Stimulated activated CD4-positive, alpha-beta T cell treated with anti-CD3 and anti-CD28 coated beads, Interleukin-1b, Interleukin-23, amount 100 ng/mL, for 24 hours (primary cell): ENCODE data around the gene PSD4.

Experiments used
- DNase-seq, 4 experiments: peaks; one replicate each; pipeline ENCODE4 v3.0.0-alpha.2; 2020; ENCODE audit warnings: low read depth in 4 of 4, low spot score in 1 of 4

Gene PSD4

DNA sequence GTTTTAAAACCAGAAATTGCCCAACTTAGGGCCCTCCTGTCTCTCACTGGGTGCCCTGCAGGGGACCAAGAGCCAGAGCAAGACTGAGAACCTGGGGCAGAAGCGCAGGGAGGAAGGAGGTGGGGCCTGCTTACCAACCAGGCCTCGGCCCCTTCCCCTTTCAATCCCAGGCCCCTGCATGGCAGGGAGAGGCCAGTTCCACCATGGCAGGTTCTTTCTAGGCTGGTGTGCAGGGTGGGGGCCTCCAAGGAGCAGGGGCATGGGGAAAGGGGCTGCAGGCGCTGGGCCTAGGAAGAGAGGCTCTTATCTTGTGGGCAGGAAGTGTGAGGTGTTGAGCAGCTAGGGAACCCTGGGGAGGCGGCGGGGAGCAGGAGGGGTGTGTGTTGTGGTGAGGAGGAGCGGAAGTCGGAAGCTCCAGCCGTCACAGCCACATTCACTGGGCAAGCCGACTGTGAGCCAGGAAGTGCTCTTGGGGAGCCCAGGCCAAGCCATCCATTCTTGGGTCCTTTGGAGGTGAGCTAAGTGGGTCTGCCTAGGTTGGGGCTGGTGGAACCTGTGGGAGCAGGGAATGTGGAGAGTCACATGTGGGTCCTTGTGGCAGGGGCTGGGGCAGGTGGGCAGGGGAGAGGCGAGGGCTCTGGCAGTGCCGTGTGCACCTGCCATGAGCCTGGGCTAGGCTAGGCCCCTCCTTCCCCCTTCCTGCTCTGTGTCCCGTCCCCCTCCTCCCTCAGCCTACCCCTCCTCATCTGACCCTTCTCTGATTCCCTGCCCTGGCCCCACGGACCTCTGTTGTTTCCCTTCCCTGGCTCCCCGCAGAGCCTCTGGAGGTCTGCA, at the start of gene PSD4:
Gene PSD4, plus strand, starts transcription at position 430 of the 834 bp plus-strand sequence. CDS start 8,486 bp downstream, outside the sequence.
- peak; percentile 47 to 82 (median 72) for DNase-seq

DNA sequence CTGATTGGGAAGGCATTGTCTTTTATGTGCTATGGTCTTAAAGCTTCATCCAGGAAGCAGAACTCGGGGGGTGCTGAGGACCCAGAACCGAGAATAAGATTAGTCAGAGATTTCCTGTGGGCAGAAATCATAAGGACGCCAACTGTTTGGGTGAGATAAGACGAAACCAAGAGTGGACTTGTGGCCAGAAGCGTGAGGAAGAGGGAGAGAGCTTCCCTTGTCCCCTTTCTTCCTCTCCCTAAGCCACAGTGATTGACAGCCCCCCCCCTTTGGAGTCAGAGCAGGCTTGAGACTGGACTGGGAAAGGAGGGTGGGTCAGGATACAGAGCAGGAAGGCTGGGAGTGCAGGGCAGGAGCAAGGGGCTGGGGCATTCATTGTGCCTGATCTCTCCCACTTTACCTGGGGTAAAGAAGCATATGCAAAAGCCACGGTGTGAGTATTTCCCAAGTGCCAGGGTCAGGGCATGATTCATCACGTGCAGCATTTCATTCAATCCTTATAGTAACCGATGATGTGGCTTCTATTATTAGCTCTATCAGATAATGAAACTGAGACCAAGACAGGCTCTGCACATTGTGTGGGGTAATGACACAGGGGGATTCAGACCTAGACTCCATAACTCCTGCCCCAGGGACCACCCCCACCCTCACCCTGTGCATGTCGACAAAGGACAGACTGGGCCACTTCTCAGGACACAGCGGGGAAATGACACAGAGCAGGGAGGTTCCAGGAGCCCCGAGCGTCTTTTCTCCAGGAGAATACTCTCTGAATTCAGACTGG, 49.4 kb upstream of the PSD4 start:
- DNase-seq = no peak

DNA sequence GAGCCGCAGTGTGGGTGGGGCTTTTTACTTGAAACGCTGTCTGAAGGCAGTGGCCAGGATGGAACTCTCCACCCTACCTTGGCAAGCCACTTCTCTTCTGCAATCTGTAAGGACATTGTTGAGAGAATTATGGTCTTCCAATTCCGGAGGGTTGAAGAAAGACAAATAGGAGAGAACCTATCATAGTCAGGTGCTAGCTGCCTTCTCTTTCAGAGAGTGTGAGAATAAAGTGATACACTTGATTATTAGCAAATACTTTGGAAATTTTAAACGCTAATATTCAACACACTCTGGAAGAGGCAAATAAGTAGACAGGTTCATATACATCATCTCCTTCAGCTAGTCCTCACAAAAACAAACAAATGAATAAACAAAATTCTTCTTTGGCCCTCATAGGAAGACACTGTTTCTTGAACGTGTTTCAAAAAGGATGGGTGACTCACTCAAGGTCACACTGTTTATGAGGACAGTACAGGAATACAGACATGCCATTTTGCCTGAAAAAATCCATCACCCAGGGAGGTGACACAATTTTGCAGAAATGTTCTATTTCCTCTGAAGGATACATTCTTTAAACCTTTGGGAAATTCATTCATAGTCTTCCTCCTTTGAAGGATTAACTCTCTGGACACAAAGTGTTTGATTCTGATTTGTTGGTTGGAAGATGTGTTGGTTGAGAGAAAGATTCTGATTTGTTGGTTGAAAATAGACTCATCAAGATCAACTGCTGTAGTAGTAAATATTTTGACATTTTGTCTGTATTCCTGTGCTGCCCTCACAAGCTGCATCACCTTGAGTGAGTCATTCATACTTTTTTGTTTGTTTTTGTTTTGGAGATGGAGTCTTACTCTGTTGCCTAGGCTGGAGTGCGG, 48.6 kb upstream of the PSD4 start:
- DNase-seq = no peak

DNA sequence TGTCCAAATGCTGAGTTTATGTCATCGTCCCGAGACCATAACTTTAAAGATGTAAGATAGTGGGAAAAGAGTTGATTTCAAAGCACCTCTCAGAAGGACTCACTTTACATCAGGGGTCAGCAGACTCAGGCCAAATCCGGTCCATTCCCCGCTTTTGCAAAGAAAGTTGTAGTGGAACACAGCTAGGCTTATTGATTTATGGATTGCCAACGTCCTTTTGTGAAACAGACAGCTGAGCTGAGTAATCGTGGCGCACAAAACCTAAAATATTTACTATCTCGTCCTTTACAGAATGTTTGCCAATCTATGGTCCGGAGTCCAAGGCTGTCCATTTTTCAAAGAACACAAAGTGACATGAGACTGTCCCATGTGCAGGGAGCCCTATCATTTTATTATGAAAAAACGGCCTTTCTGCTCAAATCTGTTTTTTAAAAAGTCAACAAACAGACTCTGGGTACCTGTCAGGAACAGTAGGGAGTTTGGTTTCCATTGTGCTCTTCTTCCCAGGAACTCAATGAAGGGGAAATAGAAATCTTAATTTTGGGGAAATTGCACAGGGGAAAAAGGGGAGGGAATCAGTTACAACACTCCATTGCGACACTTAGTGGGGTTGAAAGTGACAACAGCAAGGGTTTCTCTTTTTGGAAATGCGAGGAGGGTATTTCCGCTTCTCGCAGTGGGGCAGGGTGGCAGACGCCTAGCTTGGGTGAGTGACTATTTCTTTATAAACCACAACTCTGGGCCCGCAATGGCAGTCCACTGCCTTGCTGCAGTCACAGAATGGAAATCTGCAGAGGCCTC, 46.7 kb upstream of the PSD4 start, which contains the start of gene IL1RN:
Gene IL1RN, plus strand, starts transcription at position 754 of the 801 bp plus-strand sequence. Its CDS starts 27 bp downstream, at position 781.
- DNase-seq = no peak

DNA sequence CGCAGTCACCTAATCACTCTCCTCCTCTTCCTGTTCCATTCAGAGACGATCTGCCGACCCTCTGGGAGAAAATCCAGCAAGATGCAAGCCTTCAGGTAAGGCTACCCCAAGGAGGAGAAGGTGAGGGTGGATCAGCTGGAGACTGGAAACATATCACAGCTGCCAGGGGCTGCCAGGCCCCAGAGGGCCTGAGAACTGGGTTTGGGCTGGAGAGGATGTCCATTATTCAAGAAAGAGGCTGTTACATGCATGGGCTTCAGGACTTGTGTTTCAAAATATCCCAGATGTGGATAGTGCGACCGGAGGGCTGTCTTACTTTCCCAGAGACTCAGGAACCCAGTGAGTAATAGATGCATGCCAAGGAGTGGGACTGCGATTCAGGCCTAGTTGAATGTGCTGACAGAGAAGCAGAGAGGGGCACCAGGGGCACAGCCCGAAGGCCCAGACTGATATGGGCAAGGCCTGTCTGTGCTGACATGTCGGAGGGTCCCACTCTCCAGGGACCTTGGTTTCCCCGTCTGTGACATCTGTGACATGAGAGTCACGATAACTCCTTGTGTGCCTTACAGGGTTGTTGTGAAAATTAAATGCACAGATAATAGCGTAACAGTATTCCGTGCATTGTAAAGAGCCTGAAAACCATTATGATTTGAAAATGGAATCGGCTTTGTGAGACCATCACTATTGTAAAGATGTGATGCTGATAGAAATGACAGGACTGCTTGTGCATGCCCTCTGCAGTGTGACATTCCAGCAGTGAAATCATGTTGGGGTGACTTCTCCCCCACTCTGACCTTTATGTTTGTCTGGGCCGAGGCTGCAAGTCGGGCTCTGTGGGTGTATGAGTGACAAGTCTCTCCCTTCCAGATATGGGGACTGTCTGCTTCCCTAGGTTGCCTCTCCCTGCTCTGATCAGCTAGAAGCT, 45.9 kb upstream of the PSD4 start:
- no peak for DNase-seq

DNA sequence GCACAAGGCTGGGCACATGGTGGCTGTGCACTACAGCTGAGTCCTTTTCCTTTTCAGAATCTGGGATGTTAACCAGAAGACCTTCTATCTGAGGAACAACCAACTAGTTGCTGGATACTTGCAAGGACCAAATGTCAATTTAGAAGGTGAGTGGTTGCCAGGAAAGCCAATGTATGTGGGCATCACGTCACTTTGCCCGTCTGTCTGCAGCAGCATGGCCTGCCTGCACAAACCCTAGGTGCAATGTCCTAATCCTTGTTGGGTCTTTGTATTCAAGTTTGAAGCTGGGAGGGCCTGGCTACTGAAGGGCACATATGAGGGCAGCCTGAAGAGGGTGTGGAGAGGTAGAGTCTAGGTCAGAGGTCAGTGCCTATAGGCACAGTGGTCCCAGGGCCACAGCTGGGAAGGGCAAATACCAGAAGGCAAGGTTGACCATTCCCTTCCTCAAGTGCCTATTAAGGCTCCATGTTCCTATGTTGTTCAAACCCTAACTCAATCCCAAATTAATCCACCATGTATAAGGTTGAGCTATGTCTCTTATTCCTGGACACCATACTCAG, 44.2 kb upstream of the PSD4 start:
- no peak for DNase-seq

DNA sequence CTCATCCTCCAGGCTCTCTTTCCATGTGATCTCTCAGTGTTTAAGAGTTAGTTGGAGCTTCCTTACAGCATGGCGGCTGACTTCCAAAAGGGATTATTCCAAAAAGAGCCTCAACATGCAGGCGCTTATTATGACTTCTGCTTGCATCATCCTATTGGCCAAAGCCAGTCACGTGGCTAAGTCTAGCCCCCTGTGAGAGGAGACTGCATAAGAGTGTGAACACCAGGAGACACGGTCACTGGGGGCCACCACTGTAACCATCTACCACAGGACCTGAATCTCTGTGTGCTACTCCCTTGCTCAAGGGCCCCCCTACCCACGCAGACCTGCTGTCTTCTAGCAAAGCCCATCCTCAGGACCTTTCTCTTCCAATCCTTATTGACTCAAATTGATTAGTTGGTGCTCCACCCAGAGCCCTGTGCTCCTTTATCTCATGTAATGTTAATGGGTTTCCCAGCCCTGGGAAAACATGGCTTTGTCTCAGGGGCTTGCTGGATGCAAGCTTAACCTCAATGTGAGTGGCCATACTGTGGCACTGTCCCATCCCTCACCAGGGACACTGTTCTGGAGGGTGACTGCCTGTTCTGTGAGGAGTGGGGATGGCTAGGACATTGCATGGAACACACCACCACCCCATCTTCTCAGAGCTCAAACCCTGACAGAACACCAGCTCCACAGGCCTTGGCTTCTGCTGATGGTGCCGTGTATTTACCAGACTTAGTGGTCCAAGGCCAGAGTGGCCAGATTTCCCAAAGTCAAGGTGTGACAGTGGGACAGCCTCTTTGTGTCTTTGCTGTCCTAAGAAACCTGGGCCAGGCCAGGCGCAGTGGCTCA, 42.2 kb upstream of the PSD4 start:
- DNase-seq = no peak

DNA sequence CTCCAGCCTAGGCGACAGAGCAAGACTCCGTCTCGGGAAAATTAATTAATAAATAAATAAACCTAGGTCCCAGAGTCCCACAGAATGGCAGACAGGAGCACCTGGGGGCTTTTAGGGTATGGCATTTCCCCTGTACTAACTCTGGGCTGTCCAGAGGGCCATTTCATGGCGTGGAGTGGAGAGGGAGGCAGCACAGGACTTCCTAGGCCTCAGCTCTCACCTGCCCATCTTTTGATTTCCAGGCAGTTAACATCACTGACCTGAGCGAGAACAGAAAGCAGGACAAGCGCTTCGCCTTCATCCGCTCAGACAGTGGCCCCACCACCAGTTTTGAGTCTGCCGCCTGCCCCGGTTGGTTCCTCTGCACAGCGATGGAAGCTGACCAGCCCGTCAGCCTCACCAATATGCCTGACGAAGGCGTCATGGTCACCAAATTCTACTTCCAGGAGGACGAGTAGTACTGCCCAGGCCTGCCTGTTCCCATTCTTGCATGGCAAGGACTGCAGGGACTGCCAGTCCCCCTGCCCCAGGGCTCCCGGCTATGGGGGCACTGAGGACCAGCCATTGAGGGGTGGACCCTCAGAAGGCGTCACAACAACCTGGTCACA, 41.3 kb upstream of the PSD4 start:
- DNase-seq = no peak

DNA sequence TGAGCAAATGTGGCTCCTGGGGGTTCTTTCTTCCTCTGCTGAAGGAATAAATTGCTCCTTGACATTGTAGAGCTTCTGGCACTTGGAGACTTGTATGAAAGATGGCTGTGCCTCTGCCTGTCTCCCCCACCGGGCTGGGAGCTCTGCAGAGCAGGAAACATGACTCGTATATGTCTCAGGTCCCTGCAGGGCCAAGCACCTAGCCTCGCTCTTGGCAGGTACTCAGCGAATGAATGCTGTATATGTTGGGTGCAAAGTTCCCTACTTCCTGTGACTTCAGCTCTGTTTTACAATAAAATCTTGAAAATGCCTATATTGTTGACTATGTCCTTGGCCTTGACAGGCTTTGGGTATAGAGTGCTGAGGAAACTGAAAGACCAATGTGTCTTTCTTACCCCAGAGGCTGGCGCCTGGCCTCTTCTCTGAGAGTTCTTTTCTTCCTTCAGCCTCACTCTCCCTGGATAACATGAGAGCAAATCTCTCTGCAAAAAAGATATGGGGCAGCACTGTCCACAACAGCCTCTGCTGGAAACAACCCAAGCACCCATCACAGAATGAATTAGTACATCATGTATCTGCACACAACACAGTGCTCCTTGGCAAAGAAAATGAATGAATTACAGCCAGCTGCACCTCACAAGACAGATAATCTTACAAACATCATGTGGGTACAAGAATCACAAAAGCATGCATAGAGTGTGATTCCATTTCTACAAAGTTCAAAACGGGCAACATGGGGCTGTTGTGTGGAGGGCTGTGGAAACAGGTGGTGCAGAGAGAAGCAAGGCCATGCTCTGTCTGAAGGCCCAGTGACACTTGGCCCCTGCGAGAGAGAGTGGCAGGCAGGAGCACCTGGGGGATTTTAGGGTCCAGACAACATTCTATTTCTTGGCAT, 39.8 kb upstream of the PSD4 start:
- no peak for DNase-seq

DNA sequence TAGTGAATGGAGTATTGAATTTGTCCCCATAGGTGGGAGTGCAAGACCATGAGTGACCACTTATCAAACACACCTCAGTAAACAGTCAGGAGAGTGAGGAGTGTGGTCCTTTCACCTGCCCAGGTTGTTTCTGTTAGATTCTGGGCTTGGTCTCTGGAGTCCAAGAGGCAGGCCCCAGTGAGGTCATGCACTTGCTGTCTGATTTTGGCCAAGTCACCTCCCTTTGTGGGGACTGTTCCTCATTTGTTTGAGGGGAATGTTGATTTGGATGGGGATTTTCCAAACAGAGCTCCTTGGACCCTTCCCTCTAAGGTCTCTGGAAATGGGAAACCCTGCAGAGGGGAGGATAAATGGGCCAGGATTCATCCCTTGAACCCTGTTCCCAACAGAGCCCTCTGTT, 39.1 kb upstream of the PSD4 start:
- DNase-seq = no peak

DNA sequence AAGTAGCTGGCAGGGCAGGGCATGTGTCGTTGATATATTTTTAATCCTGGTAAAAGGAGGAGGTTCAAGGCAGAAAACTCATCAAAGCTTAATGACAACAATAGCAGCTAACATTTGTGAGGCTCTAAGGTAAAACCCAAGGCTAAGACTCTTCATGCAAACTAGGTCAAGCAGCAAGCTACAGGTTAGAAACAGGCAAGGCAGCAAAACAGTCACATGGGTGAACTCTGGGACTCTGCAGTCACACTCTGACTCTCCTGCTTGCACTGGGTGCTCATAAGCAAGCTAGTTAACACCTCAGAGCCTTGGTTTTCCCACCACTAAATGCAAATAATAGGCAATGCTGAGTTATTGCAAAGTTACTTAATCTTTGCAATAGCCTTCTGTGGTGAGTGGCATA, 38.5 kb upstream of the PSD4 start:
- DNase-seq = no peak

DNA sequence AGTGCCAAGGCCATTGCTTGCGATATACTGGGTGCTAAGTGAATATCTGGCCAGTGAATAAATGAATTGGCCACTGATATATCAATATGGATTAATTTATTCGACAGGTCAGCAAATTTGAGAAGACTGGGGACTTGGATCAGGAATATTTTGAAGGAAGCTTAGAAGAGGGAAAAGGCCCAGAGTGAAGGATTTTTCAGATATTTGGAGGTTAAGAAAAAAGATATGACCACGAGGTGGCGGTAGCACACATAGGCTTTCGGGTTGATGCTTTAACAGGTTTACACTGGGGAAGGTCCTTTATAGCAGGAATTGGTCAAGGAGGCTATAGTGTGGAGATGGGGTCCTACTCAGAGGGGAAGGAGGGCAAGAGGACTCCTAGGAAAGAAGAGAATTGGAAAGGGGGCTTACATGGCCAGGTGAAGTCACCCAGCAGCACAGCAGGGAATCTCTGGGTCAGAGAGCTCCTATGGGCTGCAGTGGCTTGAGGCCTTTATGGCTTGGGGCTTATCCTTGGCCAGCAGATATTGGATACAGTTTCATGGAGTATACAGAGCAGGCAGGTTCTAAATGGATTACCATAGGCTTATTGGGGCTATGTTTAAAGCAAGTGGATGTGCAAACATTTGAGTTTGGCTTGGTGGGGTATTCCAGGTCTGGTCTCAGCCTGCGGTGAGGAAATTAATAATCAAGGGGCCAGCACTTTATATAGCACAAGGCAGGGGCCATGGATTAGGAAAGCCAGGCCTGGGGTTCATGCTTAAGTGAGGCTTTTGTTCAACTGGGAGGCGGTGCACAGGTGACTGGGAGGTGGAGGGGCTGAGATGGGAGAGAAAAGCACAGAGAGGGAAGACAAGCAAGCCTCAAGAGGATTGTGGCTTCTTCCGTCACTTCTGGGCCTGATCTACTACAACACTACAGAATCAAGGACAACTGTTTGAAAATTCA, 36.7 kb upstream of the PSD4 start:
- DNase-seq = peak in 1 of 4 experiments; percentile 26

DNA sequence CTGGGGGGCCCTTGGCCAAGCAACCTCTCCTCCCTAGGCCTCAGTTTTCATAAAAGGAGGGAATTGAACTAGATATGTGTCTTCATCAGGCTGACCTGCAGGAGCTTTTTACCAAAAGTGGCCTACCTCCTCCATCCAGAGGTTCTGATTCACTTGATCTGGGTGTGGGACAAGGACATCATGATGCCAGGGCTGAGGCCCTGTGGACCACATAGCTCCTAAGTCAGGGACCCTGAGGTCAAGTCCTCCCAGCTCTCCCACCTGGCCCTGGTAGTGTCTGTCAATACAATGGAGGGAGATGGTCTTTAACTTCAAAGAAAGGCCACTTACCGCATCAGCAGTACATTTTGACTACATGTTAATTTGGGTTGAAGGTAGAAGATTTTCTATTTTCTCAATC, 35.9 kb upstream of the PSD4 start:
- DNase-seq = no peak

DNA sequence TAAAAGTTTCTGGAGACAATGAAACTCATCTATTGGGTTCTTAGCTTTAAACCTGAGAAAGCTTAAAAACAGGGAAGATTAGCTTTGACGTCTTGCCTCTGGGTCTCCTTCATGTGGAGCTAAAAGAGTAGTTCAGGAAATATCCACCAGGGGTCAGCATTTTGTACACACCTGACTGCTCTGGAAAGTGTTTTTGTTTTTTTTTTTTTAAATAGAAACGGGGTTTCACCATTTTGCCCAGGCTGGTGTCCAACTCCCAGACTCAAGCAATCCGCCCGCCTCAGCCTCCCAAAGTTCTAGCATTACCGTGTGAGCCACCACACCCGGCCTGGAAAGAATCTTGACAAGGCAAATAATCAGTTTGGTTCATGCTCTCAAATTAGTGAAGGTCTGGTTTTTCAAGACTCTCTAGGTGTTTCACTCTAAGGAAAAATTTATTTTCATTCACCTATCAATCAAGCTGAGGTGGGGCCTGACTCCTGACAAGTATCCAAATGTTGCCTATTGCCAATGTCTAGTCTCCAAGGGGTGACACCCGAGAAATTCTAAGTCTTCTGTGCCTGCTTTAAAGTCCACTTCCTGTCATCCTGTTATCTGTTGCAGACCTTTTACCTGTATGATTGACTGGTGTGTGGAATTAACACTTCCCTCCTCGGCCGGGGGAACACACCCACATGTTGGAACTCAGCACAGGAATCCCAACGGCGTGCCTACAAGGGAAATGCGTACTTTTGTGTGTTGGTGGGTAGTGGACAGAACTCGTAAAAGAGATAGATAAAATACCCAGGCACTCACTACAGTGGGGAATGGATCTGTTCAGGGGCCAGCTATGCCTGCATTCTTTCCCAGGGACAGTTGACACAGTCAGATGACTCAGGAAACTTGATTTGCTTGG, 35.1 kb upstream of the PSD4 start:
- DNase-seq = peak in 1 of 4 experiments; percentile 46

DNA sequence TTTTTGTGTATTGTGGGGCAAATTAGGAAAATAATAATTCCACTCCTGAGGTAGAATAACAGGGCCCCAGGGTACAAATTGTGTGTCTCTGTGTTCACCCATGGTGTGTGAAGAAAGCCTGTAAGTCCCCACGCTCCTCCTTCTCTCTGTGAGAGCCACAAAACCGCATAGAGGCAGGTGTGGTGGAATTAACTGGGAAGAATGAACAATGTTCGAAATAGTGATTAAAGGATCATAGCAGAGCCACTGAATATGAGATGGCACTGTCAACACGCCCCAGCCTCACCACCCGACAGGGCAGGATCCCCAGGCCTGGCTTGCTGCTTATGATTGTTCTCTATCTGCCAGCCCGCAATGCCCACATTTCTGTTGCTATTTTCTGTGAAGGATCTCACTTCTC, 32.3 kb upstream of the PSD4 start:
- no peak for DNase-seq
